H1 (cell line): ENCODE measurements around the gene STIMATE. TPM values are rescaled to one million over a fixed set of nuclear protein-coding genes. Genes with fewer than 3 reads are reported as not detected.

Source experiments
- CTCF ChIA-PET: fragments of 300-600 bp; sonication (Branson Sonifier 250); formaldehyde crosslinking; loops from one replicate; lab custom pipeline; 2021; ENCODE audit not compliant: partially characterized antibody; lab: Charles Lee
- POLR2A ChIA-PET: fragments of 300-600 bp; sonication (Branson Sonifier 250); formaldehyde crosslinking; loops from one replicate; lab custom pipeline; 2021; ENCODE audit warnings: inconsistent platforms; ENCODE audit not compliant: partially characterized antibody; lab: Charles Lee
- DNase-seq, 2 experiments: peaks; one replicate each; pipeline versions ENCODE4 v3.0.0 to v3.0.0-alpha.2; 2010 to 2022; ENCODE audit warnings: low spot score in 2 of 2, low read depth in 1 of 2, mixed read lengths in 1 of 2
- FAIRE-seq: peaks from 2 replicates; lab custom pipeline; 2011; peaks lifted over from hg19 to GRCh38; lab: Jason Lieb, UNC
- H2AFZ ChIP-seq: 2 replicates; pipeline ENCODE4 v1.8.1; 2012; ENCODE audit warnings: low read length, inconsistent platforms
- H2AK5ac ChIP-seq: 2 replicates; pipeline ENCODE4 v1.6.1; 2013; ENCODE audit warnings: low read depth, low read length
- H2BK120ac ChIP-seq: replicated peaks from 2 replicates; pipeline ENCODE3; 2013; ENCODE audit warnings: low read depth, low read length, inconsistent platforms
- H2BK12ac ChIP-seq: 2 replicates; pipeline ENCODE4 v1.6.1; 2013; ENCODE audit warnings: low read depth, low read length
- H2BK15ac ChIP-seq: 2 replicates; pipeline ENCODE4 v1.6.1; 2013; ENCODE audit warnings: low read length
- H2BK20ac ChIP-seq: 2 replicates; pipeline ENCODE4 v1.6.1; 2013; ENCODE audit warnings: low read length
- H2BK5ac ChIP-seq: 2 replicates; pipeline ENCODE4 v1.6.1; 2013; ENCODE audit warnings: low read depth, low read length
- H3K14ac ChIP-seq: 2 replicates; pipeline ENCODE4 v1.6.1; 2013; ENCODE audit warnings: inconsistent platforms; ENCODE audit not compliant: insufficient read length
- H3K18ac ChIP-seq: 2 replicates; pipeline ENCODE4 v1.6.1; 2013; ENCODE audit warnings: low read length; ENCODE audit errors: extremely low read depth
- H3K23ac ChIP-seq: 2 replicates; pipeline ENCODE4 v1.6.1; 2013; ENCODE audit warnings: inconsistent platforms; ENCODE audit not compliant: insufficient read length
- H3K23me2 ChIP-seq: 2 replicates; pipeline ENCODE4 v1.6.1; 2013; ENCODE audit warnings: low read depth, low read length
- H3K27ac ChIP-seq: 2 replicates; pipeline ENCODE4 v1.6.1; 2011; ENCODE audit warnings: low read depth, low read length, inconsistent platforms
- H3K27me3 ChIP-seq, 4 experiments: replicated peaks in 1 of 4; 1 replicate in 1 of 4; 2 replicates in 3 of 4; pipeline versions ENCODE4 v1.6.1 to v1.8.1; 2011 to 2013; ENCODE audit warnings: low read length in 3 of 4, mild to moderate bottlenecking in 3 of 4, inconsistent platforms in 2 of 4, mixed read lengths in 2 of 4, moderate library complexity in 1 of 4; ENCODE audit not compliant: control insufficient read depth in 3 of 4, insufficient read depth in 3 of 4; ENCODE audit errors: extremely low read depth in 1 of 4
- H3K36me3 ChIP-seq, 4 experiments: 2 replicates each; pipeline versions ENCODE4 v1.6.1 to v1.8.1; 2011 to 2013; ENCODE audit warnings: mild to moderate bottlenecking in 4 of 4, low read length in 3 of 4, moderate library complexity in 2 of 4, control low read depth in 1 of 4, inconsistent platforms in 1 of 4; ENCODE audit not compliant: insufficient read depth in 4 of 4, control insufficient read depth in 2 of 4
- H3K4ac ChIP-seq: replicated peaks from 2 replicates; pipeline ENCODE3; 2013; ENCODE audit warnings: low read length, low read depth, mixed read lengths, inconsistent platforms; ENCODE audit not compliant: insufficient read length
- H3K4me1 ChIP-seq, 4 experiments: replicated peaks in 1 of 4; 1 replicate in 1 of 4; 2 replicates in 3 of 4; pipeline versions ENCODE4 v1.6.1 to v1.8.1; 2011 to 2013; ENCODE audit warnings: low read length in 3 of 4, inconsistent platforms in 2 of 4, mixed read lengths in 1 of 4; ENCODE audit not compliant: insufficient read depth in 4 of 4, control insufficient read depth in 3 of 4
- H3K4me2 ChIP-seq, 2 experiments: 2 replicates each; pipeline versions ENCODE4 v1.6.1 to v1.8.1; 2011 to 2013; ENCODE audit warnings: low read depth in 2 of 2, low read length in 2 of 2, control low read depth in 1 of 2, inconsistent platforms in 1 of 2, mild to moderate bottlenecking in 1 of 2; ENCODE audit not compliant: insufficient read depth in 1 of 2
- H3K4me3 ChIP-seq, 4 experiments: fragments of 200-600, 300-600 bp in 1 of 4; sonication (generic), shearing (Covaris generic), sonication (Bioruptor Twin) in 1 of 4; 2 replicates each; pipeline versions ENCODE4 v1.5.1 to v1.8.1; 2011 to 2016; ENCODE audit warnings: low read length in 4 of 4, low read depth in 3 of 4, control low read depth in 2 of 4, inconsistent platforms in 2 of 4, mild to moderate bottlenecking in 2 of 4, mixed read lengths in 1 of 4, moderate library complexity in 1 of 4; ENCODE audit not compliant: insufficient read depth in 2 of 4; ENCODE audit errors: extremely low read depth in 1 of 4
- H3K56ac ChIP-seq: replicated peaks from 2 replicates; pipeline ENCODE3; 2013; ENCODE audit warnings: low read depth, mild to moderate bottlenecking, mixed read lengths, low read length, inconsistent platforms; ENCODE audit not compliant: insufficient read length
- H3K79me1 ChIP-seq: 2 replicates; pipeline ENCODE4 v1.6.1; 2013; ENCODE audit warnings: low read depth, low read length, control low read depth
- H3K79me2 ChIP-seq, 2 experiments: 2 replicates each; pipeline versions ENCODE4 v1.6.1 to v1.8.1; 2012 to 2013; ENCODE audit warnings: low read length in 2 of 2, mild to moderate bottlenecking in 2 of 2, inconsistent platforms in 1 of 2; ENCODE audit not compliant: insufficient read depth in 2 of 2, control insufficient read depth in 1 of 2
- H3K9ac ChIP-seq, 4 experiments: replicated peaks in 1 of 4; 1 replicate in 1 of 4; 2 replicates in 3 of 4; pipeline versions ENCODE4 v1.6.1 to v1.8.1; 2011 to 2013; ENCODE audit warnings: low read depth in 3 of 4, low read length in 3 of 4, control low read depth in 2 of 4, mild to moderate bottlenecking in 2 of 4, moderate library complexity in 2 of 4, inconsistent platforms in 1 of 4; ENCODE audit errors: extremely low read depth in 1 of 4
- H3K9me3 ChIP-seq, 2 experiments: 2 replicates each; pipeline versions ENCODE4 v1.6.1 to v1.8.1; 2012 to 2013; ENCODE audit warnings: mild to moderate bottlenecking in 2 of 2, moderate library complexity in 2 of 2, control low read depth in 1 of 2, inconsistent platforms in 1 of 2, low read depth in 1 of 2, low read length in 1 of 2, mixed read lengths in 1 of 2; ENCODE audit not compliant: insufficient read depth in 2 of 2
- H4K20me1 ChIP-seq, 2 experiments: replicated peaks in 1 of 2; 2 replicates each; pipeline versions ENCODE3 to v1.8.1; 2011 to 2013; ENCODE audit warnings: inconsistent platforms in 2 of 2, low read length in 2 of 2, mild to moderate bottlenecking in 1 of 2; ENCODE audit not compliant: insufficient read depth in 2 of 2, control insufficient read depth in 1 of 2
- H4K5ac ChIP-seq: 2 replicates; pipeline ENCODE4 v1.6.1; 2013; ENCODE audit warnings: low read length, low read depth, mixed read lengths, inconsistent platforms; ENCODE audit not compliant: insufficient read length
- H4K8ac ChIP-seq: 2 replicates; pipeline ENCODE4 v1.8.0; 2013; ENCODE audit warnings: mild to moderate bottlenecking, moderate library complexity, low read length, inconsistent platforms; ENCODE audit not compliant: insufficient read depth; ENCODE audit errors: extremely low read depth
- H4K91ac ChIP-seq: replicated peaks from 2 replicates; pipeline ENCODE3; 2013; ENCODE audit warnings: low read length, mixed read lengths, inconsistent platforms; ENCODE audit not compliant: insufficient read length
- BRCA1 ChIP-seq: IDR thresholded peaks from 2 replicates; pipeline ENCODE4 v1.6.1; 2012; ENCODE audit warnings: low read depth, low read length, improper control_type of control experiment
- FOSL1 ChIP-seq: IDR thresholded peaks from 2 replicates; pipeline ENCODE4 v1.6.1; 2011; ENCODE audit warnings: mild to moderate bottlenecking, low read depth, low read length, moderate library complexity; ENCODE audit not compliant: insufficient read depth
- NANOG ChIP-seq: IDR thresholded peaks from 2 replicates; pipeline ENCODE4 v1.6.1; 2011; ENCODE audit warnings: low read length, low read depth, mild to moderate bottlenecking, inconsistent platforms; ENCODE audit not compliant: insufficient read depth, poor library complexity, severe bottlenecking
- NRF1 ChIP-seq: IDR thresholded peaks from 2 replicates; pipeline ENCODE4 v1.6.1; 2011; ENCODE audit warnings: mild to moderate bottlenecking, low read depth, low read length, improper control_type of control experiment
- SAP30 ChIP-seq: fragments of 300-600 bp; sonication (generic); IDR thresholded peaks from 2 replicates; pipeline ENCODE4 v1.7.1; 2012; ENCODE audit warnings: low read length, moderate library complexity, mild to moderate bottlenecking, inconsistent platforms; ENCODE audit not compliant: insufficient read depth, insufficient replicate concordance
- SP2 ChIP-seq: IDR thresholded peaks from 2 replicates; pipeline ENCODE4 v1.6.1; 2012; ENCODE audit warnings: mild to moderate bottlenecking, low read length, inconsistent platforms
- USF2 ChIP-seq: IDR thresholded peaks from 2 replicates; pipeline ENCODE4 v1.6.1; 2011; ENCODE audit warnings: low read length, improper control_type of control experiment
- YY1 ChIP-seq: IDR thresholded peaks from 2 replicates; pipeline ENCODE4 v1.6.1; 2011; ENCODE audit warnings: low read depth, mild to moderate bottlenecking, low read length
- WGBS, 2 experiments: shearing (Covaris generic) in 1 of 2; methylation state at CpG; one replicate each; pipeline versions ENCODE4 v1.1.6 to v1.1.7; 2013 to 2015; ENCODE audit warnings: low lambda C conversion rate in 2 of 2, mixed read lengths in 2 of 2, inconsistent platforms in 1 of 2, low coverage in 1 of 2, missing lambda C conversion rate in 1 of 2; ENCODE audit not compliant: insufficient replicate concordance in 2 of 2, insufficient coverage in 1 of 2, insufficient read length in 1 of 2; ENCODE audit errors: extremely low coverage in 1 of 2, missing lambda C conversion rate in 1 of 2; 5-methylcytosine and 5-hydroxymethylcytosine counted together
- polyA plus RNA-seq, 7 experiments: library from polyadenylated mRNA; depleted of rRNA in 3 of 7; stranded (reverse) in 5 of 7; unstranded in 2 of 7; fragments of >200 nt in 5 of 7; fragments of 200-250 nt in 2 of 7; gene quantifications; 1 replicate in 5 of 7; 2 replicates in 1 of 7; 4 replicates in 1 of 7; pipeline versions ENCODE4 v1.2.1 to v1.2.3, GENCODE V29; 2011 to 2013; ENCODE audit warnings: missing spikeins in 2 of 7, mixed read lengths in 2 of 7
- total RNA-seq: library from RNA; stranded (reverse); fragmentation: NEBNext Ultra II Directional; extraction: Animal tissue kit (Norgen Biotek cat#: 25700); gene quantifications from 2 replicates; pipeline ENCODE4 v1.2.1, GENCODE V29; 2021

The STIMATE gene
- total and polyA plus RNA-seq, 2 of the 8 experiments (the other 6 are each of a cell fraction or from before 2014, with no cell fraction given), result 17.5 to 22.1 TPM

GRCh38 chr3:52822363-52822762, 75.0 kb downstream of the STIMATE start:
- no peak overlapping the region for H3K14ac ChIP-seq
- no peak overlapping the region for H2BK120ac ChIP-seq
- no peaks in the 10 kb centered on the region for H4K20me1 ChIP-seq
- H3K23ac ChIP-seq, result no peak overlapping the region
- no peak overlapping the region for H3K27ac ChIP-seq
- no peak overlapping the region for H3K56ac ChIP-seq
- FAIRE-seq (no peak), DNase-seq (no peak)
- no peak overlapping the region for H3K18ac ChIP-seq
- 86% methylated on average over 5 of the region's 5 CpGs; no CpG with 5 or more reads in 1 of the 2 experiments for WGBS, 2 experiments
- H2BK5ac ChIP-seq, result no peak overlapping the region
- H3K4me3 ChIP-seq, result no peak overlapping the region
- no peak overlapping the region for H3K4ac ChIP-seq
- H2AK5ac ChIP-seq, result no peak overlapping the region
- ChIA-PET POLR2A (interaction anchor here (0.7 to 1.4 kb wide), 2 partner anchors 10 to 31 kb away, joined by 3 read pairs; no protein-coding TSS in a partner anchor), CTCF (interaction anchor here (0.8 to 7.5 kb wide), 12 partner anchors 8 to 351 kb away, joined by 3 to 73 read pairs (median 12); partner anchors contain the start of genes ITIH4, MUSTN1 and NEK4)
- H3K4me2 ChIP-seq, result no peak overlapping the region
- no peaks in the 10 kb centered on the region for H3K79me2 ChIP-seq
- H3K9me3 ChIP-seq, result no peaks in the 10 kb centered on the region
- no peak for TF ChIP-seq SP2
- TF ChIP-seq NRF1, result no peak
- TF ChIP-seq FOSL1, result no peak
- TF ChIP-seq USF2, result no peak
- TF ChIP-seq BRCA1, result no peak
- no peak for TF ChIP-seq SAP30
- no peak for TF ChIP-seq YY1
- no peak for TF ChIP-seq NANOG
- H4K8ac ChIP-seq, result no peak overlapping the region; the same call in 1 of the 2 replicates
- H2AFZ ChIP-seq, result no peak overlapping the region
- no peak overlapping the region for H3K9ac ChIP-seq
- H3K79me1 ChIP-seq, result no peaks in the 10 kb centered on the region
- no peak overlapping the region for H4K91ac ChIP-seq
- H4K5ac ChIP-seq, result no peak overlapping the region
- no peak overlapping the region for H2BK15ac ChIP-seq
- H3K36me3 ChIP-seq, result no peaks in the 10 kb centered on the region
- H2BK12ac ChIP-seq, result no peak overlapping the region
- no peaks in the 10 kb centered on the region for H3K27me3 ChIP-seq
- H3K4me1 ChIP-seq, result peaks cover 0 to 6% (median 3%) of the 10 kb centered on the region in 4 experiments; a peak in 2 of 7 replicates
- H2BK20ac ChIP-seq, result no peak overlapping the region
- H3K23me2 ChIP-seq, result no peaks in the 10 kb centered on the region
